ENCODE measurements around the gene EFHC1. TPM values are rescaled to one million over a fixed set of nuclear protein-coding genes. Genes with fewer than 3 reads are reported as not detected.

The EFHC1 gene
- total and polyA plus RNA-seq, 2 of the 13 experiments (the other 11 are each of a cell fraction or from before 2014, with no cell fraction given): 23.4 to 29.5 TPM

- peak; percentile 55; the same call in 1 of the 2 replicates for TF ChIP-seq KDM1A (CRISPR knock-in tag; IDR thresholded peaks at IDR 0.05)
- peak; percentile 61; the same call in 1 of the 2 replicates for TF ChIP-seq SIN3B (IDR thresholded peaks at IDR 0.05; ENCODE audit: low read length)
- TF ChIP-seq, protein P1, sequence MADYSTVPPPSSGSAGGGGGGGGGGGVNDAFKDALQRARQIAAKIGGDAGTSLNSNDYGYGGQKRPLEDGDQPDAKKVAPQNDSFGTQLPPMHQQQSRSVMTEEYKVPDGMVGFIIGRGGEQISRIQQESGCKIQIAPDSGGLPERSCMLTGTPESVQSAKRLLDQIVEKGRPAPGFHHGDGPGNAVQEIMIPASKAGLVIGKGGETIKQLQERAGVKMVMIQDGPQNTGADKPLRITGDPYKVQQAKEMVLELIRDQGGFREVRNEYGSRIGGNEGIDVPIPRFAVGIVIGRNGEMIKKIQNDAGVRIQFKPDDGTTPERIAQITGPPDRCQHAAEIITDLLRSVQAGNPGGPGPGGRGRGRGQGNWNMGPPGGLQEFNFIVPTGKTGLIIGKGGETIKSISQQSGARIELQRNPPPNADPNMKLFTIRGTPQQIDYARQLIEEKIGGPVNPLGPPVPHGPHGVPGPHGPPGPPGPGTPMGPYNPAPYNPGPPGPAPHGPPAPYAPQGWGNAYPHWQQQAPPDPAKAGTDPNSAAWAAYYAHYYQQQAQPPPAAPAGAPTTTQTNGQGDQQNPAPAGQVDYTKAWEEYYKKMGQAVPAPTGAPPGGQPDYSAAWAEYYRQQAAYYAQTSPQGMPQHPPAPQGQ (CRISPR knock-in tag; IDR thresholded peaks at IDR 0.05; ENCODE audit: borderline replicate concordance): 0 out of 2 replicates have a peak, but pooled peaks have one; percentile 50
- TF ChIP-seq STAG1 (CRISPR knock-in tag; IDR thresholded peaks at IDR 0.05): peak; percentile 2; the same call in 1 of the 2 replicates
- TF ChIP-seq ETV5 (CRISPR knock-in tag; IDR thresholded peaks at IDR 0.05; ENCODE audit: borderline replicate concordance): peak; percentile 99
- TF ChIP-seq EZH2 (conservative IDR thresholded peaks at IDR 0.05; ENCODE audit: low read depth, low read length): no peak
- TF ChIP-seq BHLHE40 (IDR thresholded peaks at IDR 0.05; ENCODE audit: low read length): peak; percentile 20; the same call in 1 of the 2 replicates
- no peak for TF ChIP-seq KAT2B (IDR thresholded peaks at IDR 0.05; ENCODE audit: borderline replicate concordance, low read depth, low read length)
- TF ChIP-seq, protein P2, sequence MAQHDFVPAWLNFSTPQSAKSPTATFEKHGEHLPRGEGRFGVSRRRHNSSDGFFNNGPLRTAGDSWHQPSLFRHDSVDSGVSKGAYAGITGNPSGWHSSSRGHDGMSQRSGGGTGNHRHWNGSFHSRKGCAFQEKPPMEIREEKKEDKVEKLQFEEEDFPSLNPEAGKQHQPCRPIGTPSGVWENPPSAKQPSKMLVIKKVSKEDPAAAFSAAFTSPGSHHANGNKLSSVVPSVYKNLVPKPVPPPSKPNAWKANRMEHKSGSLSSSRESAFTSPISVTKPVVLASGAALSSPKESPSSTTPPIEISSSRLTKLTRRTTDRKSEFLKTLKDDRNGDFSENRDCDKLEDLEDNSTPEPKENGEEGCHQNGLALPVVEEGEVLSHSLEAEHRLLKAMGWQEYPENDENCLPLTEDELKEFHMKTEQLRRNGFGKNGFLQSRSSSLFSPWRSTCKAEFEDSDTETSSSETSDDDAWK (CRISPR knock-in tag; IDR thresholded peaks at IDR 0.05): no peak
- peak; percentile 94 for TF ChIP-seq ERF (CRISPR knock-in tag; IDR thresholded peaks at IDR 0.05)
- TF ChIP-seq ZFY (CRISPR knock-in tag; IDR thresholded peaks at IDR 0.05): peak; percentile 90
- TF ChIP-seq ZNF570 (CRISPR knock-in tag; IDR thresholded peaks at IDR 0.05; ENCODE audit: borderline replicate concordance): no peak
- peak; percentile 98 for TF ChIP-seq ZNF34 (CRISPR knock-in tag; IDR thresholded peaks at IDR 0.05; ENCODE audit: borderline replicate concordance)
- TF ChIP-seq ARID4A (CRISPR knock-in tag; IDR thresholded peaks at IDR 0.05; ENCODE audit: borderline replicate concordance): peak; percentile 99
- TF ChIP-seq MBD4 (IDR thresholded peaks at IDR 0.05; ENCODE audit: borderline replicate concordance, low read length): no peak
- TF ChIP-seq KDM5A (IDR thresholded peaks at IDR 0.05; ENCODE audit: borderline replicate concordance, low read length): peak; percentile 26; the same call in 1 of the 2 replicates
- peak; percentile 82 for TF ChIP-seq TEAD3 (CRISPR knock-in tag; optimal IDR thresholded peaks at IDR 0.05; ENCODE audit: borderline replicate concordance)
- TF ChIP-seq RXRB (CRISPR knock-in tag; IDR thresholded peaks at IDR 0.05; ENCODE audit: borderline replicate concordance): peak; percentile 76
- peak; percentile 52; the same call in 1 of the 2 replicates for TF ChIP-seq ATF7-NPFF (CRISPR knock-in tag; IDR thresholded peaks at IDR 0.05; ENCODE audit: low read depth)
- no peak for TF ChIP-seq ZNF644 (CRISPR knock-in tag; IDR thresholded peaks at IDR 0.05; ENCODE audit: low read depth)
- no peak for TF ChIP-seq ATF1 (CRISPR knock-in tag; IDR thresholded peaks at IDR 0.05)
- TF ChIP-seq PHF8 (CRISPR knock-in tag; IDR thresholded peaks at IDR 0.05): peak; percentile 84
Observed at GRCh38 chr6:52419809-52420667, at the start of gene EFHC1 (continued).
